Thoracic aorta (tissue), 2 donors: ENCODE data around the gene KNOP1. TPM values are rescaled to one million over a fixed set of nuclear protein-coding genes. Genes with fewer than 3 reads are reported as not detected.

Experiments
- ATAC-seq: fragments of 150-250 bp; one replicate; pipeline ENCODE4 v1.8.0; 2017; ENCODE audit warnings: low read depth; ENCODE audit not compliant: insufficient number of reproducible peaks, low FRiP score
- DNase-seq: peaks from one replicate; pipeline ENCODE4 v3.0.0-alpha.2; 2020; ENCODE audit warnings: low spot score
- H3K27ac ChIP-seq, 2 donors: fragments of 200-600 bp; sonication (generic); 1 replicate in 1 of 2; 2 replicates in 1 of 2; pipeline ENCODE4 v1.5.1; 2016; ENCODE audit warnings: mild to moderate bottlenecking in 2 of 2, moderate library complexity in 2 of 2
- H3K27me3 ChIP-seq: fragments of 200-600 bp; sonication (generic); replicated peaks from 2 replicates; pipeline ENCODE4 v1.6.0; 2016; ENCODE audit warnings: mild to moderate bottlenecking; ENCODE audit not compliant: insufficient read depth
- H3K36me3 ChIP-seq: fragments of 200-600 bp; sonication (generic); one replicate; pipeline ENCODE4 v1.5.1; 2016
- H3K4me1 ChIP-seq, 2 donors: fragments of 200-600 bp; sonication (generic); 1 replicate in 1 of 2; 2 replicates in 1 of 2; pipeline versions ENCODE4 v1.5.1 to v1.6.0; 2016; ENCODE audit warnings: low read depth in 2 of 2, mild to moderate bottlenecking in 1 of 2; ENCODE audit not compliant: control insufficient read depth in 1 of 2
- H3K4me3 ChIP-seq: fragments of 200-600 bp; sonication (generic); 2 replicates; pipeline ENCODE4 v1.5.1; 2016; ENCODE audit warnings: mild to moderate bottlenecking
- H3K9me3 ChIP-seq: fragments of 200-600 bp; sonication (generic); 2 replicates; pipeline ENCODE4 v1.5.1; 2016
- total RNA-seq, 2 donors: library from RNA; depleted of rRNA; stranded (reverse); fragments of >200 nt; gene quantifications; one replicate each; pipeline versions ENCODE4 v1.1.0 to v1.2.3, GENCODE V29; 2016
- TF ChIP-seq, protein P1 (sequence below): fragments of 200-600 bp; sonication (generic); IDR thresholded peaks from one replicate; pipeline ENCODE4 v1.5.1; 2019; ENCODE audit warnings: antibody characterized with exemption

KNOP1 gene, protein sequence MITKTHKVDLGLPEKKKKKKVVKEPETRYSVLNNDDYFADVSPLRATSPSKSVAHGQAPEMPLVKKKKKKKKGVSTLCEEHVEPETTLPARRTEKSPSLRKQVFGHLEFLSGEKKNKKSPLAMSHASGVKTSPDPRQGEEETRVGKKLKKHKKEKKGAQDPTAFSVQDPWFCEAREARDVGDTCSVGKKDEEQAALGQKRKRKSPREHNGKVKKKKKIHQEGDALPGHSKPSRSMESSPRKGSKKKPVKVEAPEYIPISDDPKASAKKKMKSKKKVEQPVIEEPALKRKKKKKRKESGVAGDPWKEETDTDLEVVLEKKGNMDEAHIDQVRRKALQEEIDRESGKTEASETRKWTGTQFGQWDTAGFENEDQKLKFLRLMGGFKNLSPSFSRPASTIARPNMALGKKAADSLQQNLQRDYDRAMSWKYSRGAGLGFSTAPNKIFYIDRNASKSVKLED
- total RNA-seq = 10 to 100 TPM in 1 of 2 donors, 1 to 10 TPM in 1; 6.5 to 10.6 TPM

DNA sequence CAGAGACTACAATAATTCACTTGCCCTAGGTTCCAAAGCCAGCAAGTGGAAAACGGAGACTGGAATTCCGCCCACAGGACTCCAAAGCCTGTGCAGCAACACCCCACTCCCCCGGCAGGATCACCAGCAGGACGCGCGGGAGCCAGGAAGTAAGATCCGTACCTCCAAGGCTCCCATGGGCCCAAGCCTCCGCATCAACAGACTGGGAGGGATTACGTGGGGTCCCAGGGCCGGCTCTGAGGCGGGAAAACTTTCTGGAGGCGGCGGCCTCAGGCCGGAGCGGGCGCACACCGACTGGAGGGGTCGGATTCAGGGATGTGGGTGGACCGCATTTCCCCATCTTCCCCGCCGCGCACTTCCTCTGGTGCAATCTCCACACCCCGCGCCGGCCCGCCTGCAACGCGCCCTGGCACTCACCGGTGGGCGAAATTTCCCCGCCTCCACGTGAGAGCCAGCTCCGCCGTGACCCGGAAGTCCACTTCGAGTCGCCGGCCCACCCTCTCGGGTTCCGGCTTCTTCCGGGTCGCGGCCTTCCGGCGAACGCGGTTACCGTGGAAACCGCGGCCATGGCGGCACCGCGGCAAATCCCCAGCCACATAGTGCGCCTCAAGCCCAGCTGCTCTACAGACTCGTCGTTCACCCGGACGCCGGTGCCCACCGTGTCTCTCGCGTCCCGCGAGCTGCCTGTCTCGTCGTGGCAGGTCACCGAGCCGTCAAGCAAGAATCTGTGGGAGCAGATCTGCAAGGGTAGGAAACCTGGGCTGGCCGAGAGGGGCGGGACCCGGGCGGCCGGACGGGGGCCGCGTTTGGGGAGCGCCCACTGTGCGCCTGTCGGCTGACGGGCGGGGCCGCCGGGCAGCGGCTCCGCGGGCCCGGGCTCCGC lies at the start of gene KNOP1, which contains the start of gene IQCK:
KNOP1 (minus strand) TSS at position 487 of the 883 bp plus-strand sequence. CDS start 3,192 bp downstream, outside the sequence.
IQCK (plus strand) TSS at position 531 of the 883 bp plus-strand sequence; CDS start at position 567, 36 bp downstream.
- Histone ChIP-seq H3K36me3 (peaks cover 9% of the 10 kb centered on the region), H3K27ac (peak within 1 kb of the TSS; percentile 52 to 64), H3K9me3 (no peaks in the 10 kb centered on the region), H3K4me1 (peaks cover 3 to 20% of the 10 kb centered on the region in 2 donors), H3K4me3 (peak within 1 kb of the TSS; percentile 98), H3K27me3 (no peaks in the 10 kb centered on the region)
- ATAC-seq (peak; percentile 84), DNase-seq (peak; percentile 53)
- TF ChIP-seq, protein P1, sequence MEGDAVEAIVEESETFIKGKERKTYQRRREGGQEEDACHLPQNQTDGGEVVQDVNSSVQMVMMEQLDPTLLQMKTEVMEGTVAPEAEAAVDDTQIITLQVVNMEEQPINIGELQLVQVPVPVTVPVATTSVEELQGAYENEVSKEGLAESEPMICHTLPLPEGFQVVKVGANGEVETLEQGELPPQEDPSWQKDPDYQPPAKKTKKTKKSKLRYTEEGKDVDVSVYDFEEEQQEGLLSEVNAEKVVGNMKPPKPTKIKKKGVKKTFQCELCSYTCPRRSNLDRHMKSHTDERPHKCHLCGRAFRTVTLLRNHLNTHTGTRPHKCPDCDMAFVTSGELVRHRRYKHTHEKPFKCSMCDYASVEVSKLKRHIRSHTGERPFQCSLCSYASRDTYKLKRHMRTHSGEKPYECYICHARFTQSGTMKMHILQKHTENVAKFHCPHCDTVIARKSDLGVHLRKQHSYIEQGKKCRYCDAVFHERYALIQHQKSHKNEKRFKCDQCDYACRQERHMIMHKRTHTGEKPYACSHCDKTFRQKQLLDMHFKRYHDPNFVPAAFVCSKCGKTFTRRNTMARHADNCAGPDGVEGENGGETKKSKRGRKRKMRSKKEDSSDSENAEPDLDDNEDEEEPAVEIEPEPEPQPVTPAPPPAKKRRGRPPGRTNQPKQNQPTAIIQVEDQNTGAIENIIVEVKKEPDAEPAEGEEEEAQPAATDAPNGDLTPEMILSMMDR = no peak

DNA sequence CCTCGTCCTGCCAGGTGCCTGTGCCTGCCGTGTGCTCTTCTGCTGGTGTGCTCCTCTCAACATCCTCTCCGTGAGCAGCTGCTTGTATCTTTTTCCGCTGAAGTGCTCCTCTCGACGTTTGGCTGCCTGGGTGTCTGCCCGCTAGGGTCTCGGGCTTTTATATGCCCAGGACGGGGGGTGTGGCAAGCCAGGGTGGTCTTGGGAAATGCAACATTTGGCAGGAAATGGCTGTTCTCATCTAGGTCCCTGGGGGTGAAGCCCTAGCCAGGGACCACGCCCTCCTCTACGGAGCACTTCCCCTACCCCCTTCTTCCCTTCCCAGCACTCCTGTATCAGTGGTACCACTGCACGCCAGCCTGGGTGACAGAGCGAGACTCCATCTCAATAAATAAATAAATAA lies 49.5 kb upstream of the KNOP1 start:
- H3K9me3 ChIP-seq = no peaks in the 10 kb centered on the region

GRCh38 chr16:19766988-19767387 lies 49.0 kb upstream of the KNOP1 start:
- DNase-seq (no peak), ATAC-seq (no peak)

More for the DNA sequence above, 49.5 kb upstream of the KNOP1 start:
- Histone ChIP-seq H3K4me1 (peaks cover 2 to 11% of the 10 kb centered on the region in 2 donors), H3K27ac (no peak overlapping the region), H3K27me3 (no peaks in the 10 kb centered on the region), H3K4me3 (no peak overlapping the region), H3K36me3 (no peaks in the 10 kb centered on the region)
- DNase-seq = no peak
- TF ChIP-seq, protein P1 = no peak
- ATAC-seq = no peak

GRCh38 chr16:19766554-19766884 lies 48.5 kb upstream of the KNOP1 start:
- no peaks in the 10 kb centered on the region for H3K9me3 ChIP-seq
- DNase-seq (no peak), ATAC-seq (peak; percentile 28)
- no peaks in the 10 kb centered on the region for H3K27me3 ChIP-seq
- no peaks in the 10 kb centered on the region for H3K36me3 ChIP-seq
- TF ChIP-seq, protein P1 = no peak
- no peak overlapping the region for H3K4me3 ChIP-seq
- peaks cover 2 to 11% of the 10 kb centered on the region in 2 donors for H3K4me1 ChIP-seq
- H3K27ac ChIP-seq = no peak overlapping the region

More at GRCh38 chr16:19766988-19767387, 49.0 kb upstream of the KNOP1 start:
- H3K4me1 ChIP-seq = peaks cover 2 to 11% of the 10 kb centered on the region in 2 donors
- TF ChIP-seq, protein P1 = no peak
- H3K4me3 ChIP-seq = no peak overlapping the region
- H3K27me3 ChIP-seq = no peaks in the 10 kb centered on the region
- H3K36me3 ChIP-seq = no peaks in the 10 kb centered on the region
- no peak overlapping the region for H3K27ac ChIP-seq
- H3K9me3 ChIP-seq = no peaks in the 10 kb centered on the region
